PFSK-1 (cell line): Measurements from ENCODE around the gene RASAL2.

Experiments used
- FOXP2 ChIP-seq: optimal IDR thresholded peaks from 2 replicates; pipeline ENCODE3; 2011; ENCODE audit warnings: borderline replicate concordance, control low read depth, inconsistent platforms; ENCODE audit not compliant: insufficient read depth; ENCODE audit errors: extremely low read length, extremely low read depth
- POLR2AphosphoS5 ChIP-seq: IDR thresholded peaks from 2 replicates; pipeline ENCODE4 v1.6.1; 2012; ENCODE audit warnings: low read depth, mild to moderate bottlenecking, control low read depth, low read length, moderate library complexity
- REST ChIP-seq, 2 experiments: IDR thresholded peaks; 2 replicates each; pipeline versions ENCODE4 v1.6.1 to v1.8.0; 2011 to 2012; ENCODE audit warnings: low read depth in 2 of 2, low read length in 2 of 2, control low read depth in 1 of 2, inconsistent platforms in 1 of 2, mild to moderate bottlenecking in 1 of 2, moderate library complexity in 1 of 2; ENCODE audit not compliant: insufficient read depth in 1 of 2
- SIN3A ChIP-seq: IDR thresholded peaks from 2 replicates; pipeline ENCODE4 v1.6.1; 2012; ENCODE audit warnings: mild to moderate bottlenecking, low read length, moderate library complexity, borderline replicate concordance; ENCODE audit not compliant: insufficient read depth
- TAF1 ChIP-seq: IDR thresholded peaks from 2 replicates; pipeline ENCODE4 v1.6.1; 2012; ENCODE audit warnings: low read length, control low read depth, borderline replicate concordance; ENCODE audit not compliant: insufficient read depth

Gene RASAL2

GRCh38 chr1:178328728-178329127 lies 234.8 kb downstream of the RASAL2 start:
- TF ChIP-seq SIN3A: no peak
- no peak for TF ChIP-seq FOXP2
- TF ChIP-seq POLR2AphosphoS5: no peak
- no peak for TF ChIP-seq REST (IDR thresholded peaks at IDR 0.05; ENCODE audit: insufficient read depth in 1 of 2, low read depth in 2 of 2, low read length in 2 of 2)

DNA sequence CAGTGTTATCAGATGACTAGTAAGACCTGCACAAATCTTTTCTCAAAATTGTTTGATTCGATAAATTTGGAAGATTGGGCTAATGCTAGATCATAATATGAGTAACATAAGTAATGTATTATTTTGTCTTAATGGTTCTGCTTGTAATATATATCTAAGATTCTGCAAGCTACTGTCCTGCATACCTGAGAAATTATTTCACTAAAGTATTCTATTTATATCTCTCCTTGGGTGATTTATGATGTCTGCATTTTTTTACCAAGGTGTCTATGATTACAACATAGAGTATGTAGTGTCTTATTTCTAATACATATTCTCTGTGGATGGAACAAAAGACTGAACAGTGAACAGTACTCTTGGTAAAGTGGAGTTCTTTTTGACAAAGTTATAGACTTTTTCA lies 236.2 kb downstream of the RASAL2 start:
- no peak for TF ChIP-seq REST (IDR thresholded peaks at IDR 0.05; ENCODE audit: insufficient read depth in 1 of 2, low read depth in 2 of 2, low read length in 2 of 2)
- TF ChIP-seq POLR2AphosphoS5: no peak
- TF ChIP-seq TAF1: no peak
- no peak for TF ChIP-seq SIN3A
- no peak for TF ChIP-seq FOXP2

- TF ChIP-seq SIN3A: no peak
- TF ChIP-seq POLR2AphosphoS5: no peak
These were observed 237.1 kb downstream of the RASAL2 start for GRCh38 chr1:178330848-178331497.

DNA sequence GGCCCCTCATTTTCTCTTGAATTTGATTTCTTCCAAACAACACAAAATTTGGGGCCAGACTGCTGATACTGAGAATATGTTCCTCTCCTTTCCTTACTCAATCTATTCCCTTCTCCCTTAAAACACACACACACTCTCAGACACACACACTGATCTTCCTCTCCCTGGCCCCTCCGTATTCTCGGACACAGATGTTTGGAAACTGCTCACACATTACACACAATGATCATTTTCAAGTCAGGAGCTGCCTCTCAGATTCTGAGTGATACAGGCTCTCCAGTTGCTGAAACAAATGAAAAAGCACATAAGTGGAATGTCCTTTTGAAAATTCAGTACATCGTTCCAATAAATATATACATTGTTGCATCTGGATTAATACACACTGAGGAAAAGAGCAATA lies 241.5 kb downstream of the RASAL2 start:
- no peak for TF ChIP-seq POLR2AphosphoS5
- TF ChIP-seq REST (IDR thresholded peaks at IDR 0.05; ENCODE audit: insufficient read depth in 1 of 2, low read depth in 2 of 2, low read length in 2 of 2): no peak
- no peak for TF ChIP-seq TAF1
- no peak for TF ChIP-seq SIN3A
- no peak for TF ChIP-seq FOXP2

- TF ChIP-seq TAF1: no peak
These were observed 243.3 kb downstream of the RASAL2 start for GRCh38 chr1:178337091-178337706.

DNA sequence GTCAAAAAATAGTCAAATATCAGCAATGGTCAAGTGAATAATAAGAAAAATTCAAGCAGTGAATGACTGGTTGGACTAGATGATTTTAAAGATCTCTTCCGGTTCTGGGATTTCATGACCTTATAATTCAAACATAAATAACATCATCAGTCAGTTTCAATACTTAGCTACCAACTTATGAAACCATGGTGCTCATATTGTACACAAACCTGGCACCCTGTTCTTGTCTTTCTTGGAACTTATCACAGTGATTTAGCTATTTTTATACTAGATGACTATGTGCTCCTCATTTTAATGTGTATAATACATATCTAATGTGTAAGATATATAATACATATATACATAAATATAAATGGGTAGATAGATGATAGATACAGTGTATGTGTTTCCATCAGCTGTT lies 245.9 kb downstream of the RASAL2 start:
- TF ChIP-seq FOXP2 (no peak), TAF1 (no peak), SIN3A (no peak), POLR2AphosphoS5 (no peak), REST (IDR thresholded peaks at IDR 0.05; ENCODE audit: insufficient read depth in 1 of 2, low read depth in 2 of 2, low read length in 2 of 2) (no peak)
